DMS53 treated with DMSO at 0.1 percent for 48 hours (cell line): ENCODE data around the gene IL4.

Experiments
- DNase-seq: peaks from one replicate; lab custom pipeline; 2025; ENCODE audit not compliant: unreplicated experiment; lab: John Stamatoyannopoulos, UW

IL4 gene

DNA sequence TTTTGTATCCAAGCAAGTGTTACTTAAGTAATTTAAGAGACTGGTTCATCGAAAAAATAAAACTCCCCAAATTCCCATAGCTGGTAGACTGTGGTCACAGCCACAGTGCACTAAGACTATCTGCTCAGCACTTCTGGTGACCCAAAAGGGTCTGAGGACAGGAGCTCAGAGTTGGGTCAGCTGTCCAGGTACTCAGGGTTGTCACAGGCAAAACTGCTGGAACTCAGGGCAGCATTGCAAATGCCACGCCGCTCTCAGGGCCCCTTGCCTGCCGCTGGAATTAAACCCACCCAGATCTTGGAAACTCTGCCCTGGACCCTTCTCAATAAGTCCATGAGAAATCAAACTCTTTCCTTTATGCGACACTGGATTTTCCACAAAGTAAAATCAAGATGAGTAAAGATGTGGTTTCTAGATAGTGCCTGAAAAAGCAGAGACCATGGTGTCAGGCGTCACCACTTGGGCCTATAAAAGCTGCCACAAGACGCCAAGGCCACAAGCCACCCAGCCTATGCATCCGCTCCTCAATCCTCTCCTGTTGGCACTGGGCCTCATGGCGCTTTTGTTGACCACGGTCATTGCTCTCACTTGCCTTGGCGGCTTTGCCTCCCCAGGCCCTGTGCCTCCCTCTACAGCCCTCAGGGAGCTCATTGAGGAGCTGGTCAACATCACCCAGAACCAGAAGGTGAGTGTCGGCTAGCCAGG, 16.0 kb upstream of the IL4 start, which contains the start of gene IL13:
Gene IL13, plus strand, starts transcription at position 498 of the 705 bp plus-strand sequence. Its CDS starts 14 bp downstream, at position 512.
- no peak for DNase-seq

- no peak for DNase-seq
Measured at GRCh38 chr5:132658381-132659302, 15.1 kb upstream of the IL4 start.

DNA sequence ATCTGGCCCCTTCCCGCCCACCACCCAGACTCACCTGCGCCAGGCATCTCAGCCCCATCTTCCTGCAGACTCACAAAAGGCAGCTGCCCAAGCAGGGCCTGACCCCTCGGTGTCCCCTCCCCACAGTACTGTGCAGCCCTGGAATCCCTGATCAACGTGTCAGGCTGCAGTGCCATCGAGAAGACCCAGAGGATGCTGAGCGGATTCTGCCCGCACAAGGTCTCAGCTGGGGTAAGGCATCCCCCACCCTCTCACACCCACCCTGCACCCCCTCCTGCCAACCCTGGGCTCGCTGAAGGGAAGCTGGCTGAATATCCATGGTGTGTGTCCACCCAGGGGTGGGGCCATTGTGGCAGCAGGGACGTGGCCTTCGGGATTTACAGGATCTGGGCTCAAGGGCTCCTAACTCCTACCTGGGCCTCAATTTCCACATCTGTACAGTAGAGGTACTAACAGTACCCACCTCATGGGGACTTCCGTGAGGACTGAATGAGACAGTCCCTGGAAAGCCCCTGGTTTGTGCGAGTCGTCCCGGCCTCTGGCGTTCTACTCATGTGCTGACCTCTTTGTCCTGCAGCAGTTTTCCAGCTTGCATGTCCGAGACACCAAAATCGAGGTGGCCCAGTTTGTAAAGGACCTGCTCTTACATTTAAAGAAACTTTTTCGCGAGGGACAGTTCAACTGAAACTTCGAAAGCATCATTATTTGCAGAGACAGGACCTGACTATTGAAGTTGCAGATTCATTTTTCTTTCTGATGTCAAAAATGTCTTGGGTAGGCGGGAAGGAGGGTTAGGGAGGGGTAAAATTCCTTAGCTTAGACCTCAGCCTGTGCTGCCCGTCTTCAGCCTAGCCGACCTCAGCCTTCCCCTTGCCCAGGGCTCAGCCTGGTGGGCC, 13.9 kb upstream of the IL4 start:
- no peak for DNase-seq

DNA sequence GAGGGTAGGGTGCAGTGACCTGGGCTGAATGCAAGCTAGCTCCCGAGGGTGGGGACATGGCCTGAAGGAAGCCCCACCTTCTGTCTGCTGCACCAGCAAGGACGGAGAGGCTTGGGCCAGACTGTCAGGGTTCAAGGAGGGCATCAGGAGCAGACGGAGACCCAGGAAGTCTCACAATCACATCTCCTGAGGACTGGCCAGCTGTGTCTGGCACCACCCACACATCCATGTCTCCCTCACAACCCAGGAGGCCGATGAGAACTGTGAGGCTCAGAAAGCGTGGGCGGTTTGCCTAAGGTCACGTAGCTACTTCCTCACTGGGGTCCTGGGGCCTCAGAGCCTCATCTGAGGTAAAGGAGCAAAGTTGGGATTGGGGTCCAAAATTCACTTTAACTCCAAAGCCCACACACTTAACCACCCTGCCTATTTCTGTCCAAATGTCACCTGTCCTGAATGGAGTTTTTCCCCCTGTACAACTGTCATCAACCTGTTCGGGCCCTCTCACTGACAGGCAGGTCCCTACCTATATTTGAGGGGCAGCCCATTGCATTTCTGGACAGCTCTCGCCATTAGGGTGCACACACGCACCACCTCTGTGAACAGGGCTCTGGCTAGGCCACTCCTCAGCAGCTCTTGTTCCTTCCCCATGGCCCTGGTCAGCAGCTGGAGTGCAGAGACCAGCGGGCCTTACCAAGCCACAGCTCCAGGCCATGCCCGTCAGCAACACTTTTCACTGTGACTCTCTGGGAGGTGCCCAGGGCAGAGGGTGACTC, 12.4 kb upstream of the IL4 start:
- DNase-seq = no peak

DNA sequence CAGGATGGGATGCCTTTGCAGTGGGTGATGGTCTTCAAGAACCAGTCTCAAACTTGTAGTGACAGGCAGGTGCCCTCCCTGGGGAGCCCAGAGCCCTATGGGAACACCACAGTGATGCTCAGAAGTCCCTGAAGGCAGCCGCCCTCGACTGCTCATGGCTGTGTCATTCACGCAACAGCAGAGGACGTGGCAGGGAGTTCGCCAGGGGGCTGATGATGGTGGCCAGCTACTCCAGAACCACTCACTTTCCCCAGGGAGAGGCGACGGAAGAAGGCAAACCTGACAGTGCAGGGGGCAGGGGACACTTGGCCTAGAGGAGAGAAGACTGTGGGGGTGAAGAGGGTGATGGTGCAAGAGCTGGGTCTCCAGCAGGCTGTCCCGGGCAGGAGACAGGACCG, 11.8 kb upstream of the IL4 start:
- DNase-seq = no peak

- DNase-seq = no peak
Measured at GRCh38 chr5:132662925-132663770, 10.6 kb upstream of the IL4 start.

DNA sequence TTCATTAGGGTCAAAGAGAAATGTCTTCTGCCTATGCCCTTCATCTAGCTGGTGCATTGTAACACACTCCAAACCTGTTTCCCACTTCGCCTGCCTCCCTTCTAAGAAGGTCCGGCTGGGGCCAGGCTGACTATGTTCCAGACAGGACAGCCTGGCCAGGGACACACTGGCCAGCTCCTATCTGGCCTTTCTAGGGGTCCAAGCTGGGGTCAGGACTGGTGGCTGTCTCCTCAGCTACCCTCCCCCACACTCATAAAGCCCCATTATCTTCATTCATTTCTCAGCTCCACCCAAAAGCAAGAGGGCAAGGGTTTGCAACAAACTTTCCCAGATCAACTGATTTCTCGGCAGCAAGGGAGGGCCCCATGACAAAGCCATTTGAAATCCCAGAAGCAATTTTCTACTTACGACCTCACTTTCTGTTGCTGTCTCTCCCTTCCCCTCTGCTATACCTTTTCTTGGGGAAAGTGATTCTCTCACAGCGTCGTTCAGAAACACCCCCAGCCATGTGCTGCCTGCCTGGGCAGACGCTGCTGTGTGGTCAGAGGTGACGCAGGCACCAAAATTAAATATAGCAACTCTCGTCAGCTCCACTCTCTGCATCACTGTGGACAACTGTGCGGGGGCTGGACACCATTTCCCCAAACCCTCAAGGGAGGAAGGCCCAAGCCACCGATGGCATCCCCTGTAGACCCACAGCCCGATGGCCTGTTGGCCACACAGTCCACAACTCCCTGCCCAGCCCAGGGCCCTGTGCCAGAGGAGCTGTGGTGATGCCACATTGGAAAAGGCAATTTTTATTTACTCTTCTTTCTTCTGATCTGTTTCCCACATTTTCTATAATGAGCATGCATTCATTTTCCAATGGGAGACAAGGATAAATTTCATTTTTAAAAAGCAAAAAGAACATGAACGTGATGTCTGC, 9.8 kb upstream of the IL4 start:
- DNase-seq = no peak

GRCh38 chr5:132664696-132665209, 9.0 kb upstream of the IL4 start:
- DNase-seq = no peak

DNA sequence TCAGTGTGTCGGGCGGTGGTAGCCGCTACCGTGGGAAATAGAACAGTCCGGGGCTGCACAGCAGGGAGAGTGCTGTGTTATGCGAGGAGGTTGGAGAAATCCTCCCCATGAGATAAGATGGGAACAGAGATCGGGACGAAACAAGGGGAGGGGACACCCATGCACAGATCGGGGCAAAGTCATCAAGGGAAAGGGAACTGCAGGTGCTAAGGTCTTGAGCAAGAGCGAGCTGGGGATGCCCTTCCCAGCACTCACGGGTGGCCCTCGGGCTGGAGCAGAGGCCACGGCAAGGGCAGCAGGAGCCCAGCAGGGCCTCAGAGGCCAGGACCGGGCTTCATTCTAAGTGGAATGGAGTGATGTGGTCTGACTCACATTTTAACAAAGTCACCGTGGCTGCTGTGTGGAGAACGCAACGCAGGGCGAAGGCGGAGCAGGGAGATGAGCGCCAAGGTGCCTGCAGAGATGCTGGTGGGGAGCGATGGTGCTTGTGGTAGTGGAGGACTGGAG, 8.2 kb upstream of the IL4 start:
- DNase-seq = no peak

GRCh38 chr5:132666310-132667123, 7.3 kb upstream of the IL4 start:
- no peak for DNase-seq

DNA sequence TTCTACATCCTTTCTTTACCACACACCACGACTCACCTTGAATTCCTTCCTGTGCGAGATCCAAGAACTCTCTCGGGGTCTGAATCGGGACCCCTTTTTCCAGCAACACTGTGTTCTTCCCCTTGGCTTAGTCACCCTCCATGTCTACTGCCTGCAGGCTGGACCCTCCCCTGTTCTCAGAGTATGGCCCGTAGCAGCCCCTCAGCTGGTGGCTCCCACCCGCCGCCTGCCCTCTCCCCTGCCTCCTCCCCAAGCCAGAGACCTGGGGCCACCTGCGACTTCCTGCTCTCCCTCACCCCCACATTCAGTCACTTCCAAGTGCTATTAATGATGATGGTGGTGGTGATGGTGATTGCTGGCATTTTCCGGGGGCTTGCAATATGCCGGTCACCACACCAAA, 6.5 kb upstream of the IL4 start:
- no peak for DNase-seq

DNA sequence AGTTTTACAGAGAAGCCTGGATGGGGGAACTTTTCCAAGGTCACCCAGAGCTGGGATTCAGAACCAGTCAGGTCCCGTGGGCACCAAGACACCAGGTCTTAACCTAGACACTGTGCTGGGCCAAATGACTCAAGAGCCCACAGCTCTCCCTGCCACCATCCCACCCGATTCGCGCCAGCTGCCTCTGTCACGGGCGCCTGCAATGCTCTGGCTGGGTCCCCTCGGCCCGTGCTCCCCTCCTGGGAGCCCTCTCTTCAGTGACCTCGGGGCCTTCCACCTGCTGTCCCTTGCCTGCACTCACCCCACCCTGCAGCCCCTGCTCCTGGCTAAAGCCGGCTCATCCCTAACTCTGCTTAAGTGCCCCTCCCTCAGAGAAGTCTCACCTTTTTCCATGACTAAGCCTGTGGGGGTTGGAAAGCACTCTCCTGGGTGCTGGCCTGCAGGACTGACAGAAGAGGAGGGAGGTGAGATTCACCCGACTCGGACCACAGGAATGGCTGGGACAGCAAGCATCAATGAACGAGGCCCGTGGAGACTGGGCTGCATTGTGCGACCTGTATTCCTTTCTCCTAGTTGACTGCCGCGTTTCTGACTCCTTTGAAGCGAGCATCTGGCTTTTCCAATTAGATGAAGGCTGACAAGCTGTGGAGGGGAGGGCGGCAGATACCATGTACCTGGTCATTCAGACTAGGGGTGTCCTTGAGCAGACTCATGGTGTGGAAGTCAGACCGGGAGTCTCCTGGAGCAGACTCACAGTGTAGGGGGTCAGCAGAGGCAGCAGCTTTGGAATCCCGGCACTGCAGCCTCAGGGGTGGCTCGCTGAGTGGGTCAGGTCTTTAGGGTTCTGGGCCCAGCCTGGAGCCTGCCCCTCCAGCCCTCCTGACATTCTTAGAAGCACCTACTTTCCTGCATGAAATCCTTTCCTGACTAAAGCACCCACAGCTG, 5.8 kb upstream of the IL4 start:
- DNase-seq = no peak

- no peak for DNase-seq
Measured at GRCh38 chr5:132668706-132669454, 4.9 kb upstream of the IL4 start.

DNA sequence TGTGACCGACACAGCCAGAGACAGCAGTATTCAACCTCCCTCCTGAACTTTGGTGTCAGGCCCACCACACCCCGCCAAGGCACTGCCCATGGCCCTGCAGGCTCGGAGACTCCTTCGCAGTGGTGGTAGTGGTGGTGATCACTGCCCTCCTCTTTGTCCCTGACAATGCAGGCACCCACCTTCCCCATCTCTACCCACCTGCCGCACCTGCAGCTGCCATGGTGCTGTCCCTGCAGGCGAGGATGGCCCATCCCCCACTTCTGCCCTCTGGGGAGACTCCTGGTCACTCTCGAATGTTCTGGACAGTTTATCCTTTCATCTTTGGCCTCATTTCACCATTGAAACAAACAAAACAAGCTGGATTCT, 4.4 kb upstream of the IL4 start:
- no peak for DNase-seq
